ENCODE data around the gene POFUT2. TPM values are rescaled to one million over a fixed set of nuclear protein-coding genes. Genes with fewer than 3 reads are reported as not detected.

POFUT2 gene
- total RNA-seq, 4 donors from 2014 or later: 6.2 to 49.7 (median 24.6) TPM

GRCh38 chr21:45228171-45228641 is 59.5 kb downstream of the POFUT2 start:
- Histone ChIP-seq H3K9me3 (no peaks in the 10 kb centered on the region), H3K36me3 (no peaks in the 10 kb centered on the region), H3K27ac (no peak overlapping the region), H3K4me1 (no peaks in the 10 kb centered on the region), H3K4me3 (no peak overlapping the region), H3K27me3 (no peaks in the 10 kb centered on the region)
- DNase-seq: peak in 1 of 2 donors; percentile 54
- intact Hi-C loops (cut with DNase I; ENCODE audit: low total_unique reads): no loop called here
- TF ChIP-seq CTCF (IDR thresholded peaks at IDR 0.05) (no peak), POLR2A (IDR thresholded peaks at IDR 0.05) (no peak)

DNA sequence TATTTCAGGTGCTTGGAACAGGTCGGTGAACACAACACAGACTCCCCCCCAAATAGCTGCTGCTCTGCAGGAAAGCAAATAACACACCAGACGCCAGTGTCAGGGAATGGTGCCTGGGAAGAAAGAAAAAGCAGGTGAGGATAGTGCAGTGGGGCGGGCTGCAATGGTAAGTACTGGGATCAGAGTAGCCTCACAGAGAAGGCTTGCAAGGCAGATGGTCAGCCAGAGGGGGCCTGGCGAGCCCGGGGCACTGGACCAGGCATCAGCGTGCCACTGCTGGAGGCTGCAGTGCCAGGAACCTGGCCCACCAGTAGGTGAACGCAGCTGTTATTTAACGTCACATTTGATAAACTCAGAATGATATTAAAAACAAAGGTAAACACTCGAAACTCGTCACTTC is 60.0 kb downstream of the POFUT2 start:
- no peaks in the 10 kb centered on the region for H3K36me3 ChIP-seq
- H3K27ac ChIP-seq: no peak overlapping the region
- intact Hi-C loops (cut with DNase I; ENCODE audit: low total_unique reads): no loop called here
- no peak for DNase-seq
- no peaks in the 10 kb centered on the region for H3K9me3 ChIP-seq
- H3K4me3 ChIP-seq: no peak overlapping the region
- no peaks in the 10 kb centered on the region for H3K27me3 ChIP-seq
- no peak for TF ChIP-seq CTCF (IDR thresholded peaks at IDR 0.05)
- no peak for TF ChIP-seq POLR2A (IDR thresholded peaks at IDR 0.05)
- no peaks in the 10 kb centered on the region for H3K4me1 ChIP-seq

GRCh38 chr21:45226540-45227326 is 61.0 kb downstream of the POFUT2 start:
- Histone ChIP-seq H3K4me1 (no peaks in the 10 kb centered on the region), H3K36me3 (no peaks in the 10 kb centered on the region), H3K27me3 (no peaks in the 10 kb centered on the region), H3K4me3 (no peak overlapping the region), H3K27ac (no peak overlapping the region), H3K9me3 (no peaks in the 10 kb centered on the region)
- TF ChIP-seq POLR2A (IDR thresholded peaks at IDR 0.05): no peak
- no peak for TF ChIP-seq CTCF (IDR thresholded peaks at IDR 0.05)
- intact Hi-C loops (cut with DNase I; ENCODE audit: low total_unique reads): no loop called here
- no peak for DNase-seq

DNA sequence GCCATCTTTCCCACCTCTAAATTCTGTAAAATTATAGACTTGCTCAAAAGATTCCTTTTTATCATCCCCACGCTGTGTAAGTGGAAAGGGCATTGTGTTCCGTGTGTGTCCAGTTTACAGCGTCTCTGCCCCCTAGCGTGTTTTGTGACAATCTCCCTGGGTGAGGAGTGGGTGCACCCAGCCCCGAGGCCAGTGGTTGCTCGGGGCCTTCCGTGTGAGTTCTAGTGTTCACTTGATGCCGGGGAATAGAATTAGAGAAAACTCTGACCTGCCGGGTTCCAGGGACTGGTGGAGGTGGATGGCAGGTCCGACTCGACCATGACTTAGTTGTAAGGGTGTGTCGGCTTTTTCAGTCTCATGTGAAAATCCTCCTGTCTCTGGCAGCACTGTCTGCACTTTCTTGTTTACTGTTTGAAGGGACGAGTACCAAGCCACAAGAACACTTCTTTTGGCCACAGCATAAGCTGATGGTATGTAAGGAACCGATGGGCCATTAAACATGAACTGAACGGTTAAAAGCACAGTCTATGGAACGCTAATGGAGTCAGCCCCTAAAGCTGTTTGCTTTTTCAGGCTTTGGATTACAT is 61.9 kb downstream of the POFUT2 start:
- no peaks in the 10 kb centered on the region for H3K9me3 ChIP-seq
- H3K36me3 ChIP-seq: no peaks in the 10 kb centered on the region
- no peak for DNase-seq
- H3K4me3 ChIP-seq: no peak overlapping the region
- intact Hi-C loops (cut with DNase I; ENCODE audit: low total_unique reads): no loop called here
- H3K4me1 ChIP-seq: no peaks in the 10 kb centered on the region
- no peak for TF ChIP-seq CTCF (IDR thresholded peaks at IDR 0.05)
- no peak for TF ChIP-seq POLR2A (IDR thresholded peaks at IDR 0.05)
- H3K27me3 ChIP-seq: no peaks in the 10 kb centered on the region
- H3K27ac ChIP-seq: no peak overlapping the region

DNA sequence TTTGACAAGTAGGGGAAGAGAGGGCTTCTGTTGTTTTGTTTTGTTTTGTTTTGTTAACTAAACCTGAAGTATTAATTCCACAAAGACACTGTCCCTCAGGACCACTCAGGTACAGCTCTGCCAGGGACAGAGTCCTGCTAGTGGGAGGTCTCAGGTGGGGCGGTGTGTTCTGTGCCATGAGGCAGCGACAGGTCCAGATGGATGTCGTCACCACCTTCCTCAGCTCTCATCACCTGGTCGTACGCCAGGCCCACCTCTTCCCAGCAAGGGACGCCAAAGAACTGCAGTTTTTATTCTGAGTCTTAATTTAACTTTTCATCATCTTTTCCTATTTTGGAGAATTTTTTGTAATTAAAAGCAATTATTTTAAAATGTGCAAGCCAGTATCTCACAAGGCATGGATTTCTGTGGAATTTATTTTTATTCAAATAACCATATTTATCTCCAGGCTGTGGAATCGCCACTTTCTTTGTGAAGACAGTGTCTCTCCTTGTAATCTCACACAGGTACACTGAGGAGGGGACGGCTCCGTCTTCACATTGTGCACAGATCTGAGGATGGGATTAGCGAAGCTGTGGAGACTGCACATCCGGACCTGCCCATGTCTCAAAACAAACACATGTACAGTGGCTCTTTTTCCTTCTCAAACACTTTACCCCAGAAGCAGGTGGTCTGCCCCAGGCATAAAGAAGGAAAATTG is 62.5 kb downstream of the POFUT2 start:
- H3K4me3 ChIP-seq: no peak overlapping the region

More for the DNA sequence above, 62.5 kb downstream of the POFUT2 start:
- TF ChIP-seq POLR2A (IDR thresholded peaks at IDR 0.05): no peak
- no peak for TF ChIP-seq CTCF (IDR thresholded peaks at IDR 0.05)
- Histone ChIP-seq H3K36me3 (no peaks in the 10 kb centered on the region), H3K27me3 (no peaks in the 10 kb centered on the region), H3K27ac (no peak overlapping the region), H3K9me3 (no peaks in the 10 kb centered on the region), H3K4me1 (no peaks in the 10 kb centered on the region)
- no peak for DNase-seq
- intact Hi-C loops (cut with DNase I; ENCODE audit: low total_unique reads): no loop called here
